Measurements from ENCODE around the gene AXIN2.
A peak's percentile ranks its signal among the peaks of the same experiment; 100 is the strongest.

AXIN2 gene

DNA sequence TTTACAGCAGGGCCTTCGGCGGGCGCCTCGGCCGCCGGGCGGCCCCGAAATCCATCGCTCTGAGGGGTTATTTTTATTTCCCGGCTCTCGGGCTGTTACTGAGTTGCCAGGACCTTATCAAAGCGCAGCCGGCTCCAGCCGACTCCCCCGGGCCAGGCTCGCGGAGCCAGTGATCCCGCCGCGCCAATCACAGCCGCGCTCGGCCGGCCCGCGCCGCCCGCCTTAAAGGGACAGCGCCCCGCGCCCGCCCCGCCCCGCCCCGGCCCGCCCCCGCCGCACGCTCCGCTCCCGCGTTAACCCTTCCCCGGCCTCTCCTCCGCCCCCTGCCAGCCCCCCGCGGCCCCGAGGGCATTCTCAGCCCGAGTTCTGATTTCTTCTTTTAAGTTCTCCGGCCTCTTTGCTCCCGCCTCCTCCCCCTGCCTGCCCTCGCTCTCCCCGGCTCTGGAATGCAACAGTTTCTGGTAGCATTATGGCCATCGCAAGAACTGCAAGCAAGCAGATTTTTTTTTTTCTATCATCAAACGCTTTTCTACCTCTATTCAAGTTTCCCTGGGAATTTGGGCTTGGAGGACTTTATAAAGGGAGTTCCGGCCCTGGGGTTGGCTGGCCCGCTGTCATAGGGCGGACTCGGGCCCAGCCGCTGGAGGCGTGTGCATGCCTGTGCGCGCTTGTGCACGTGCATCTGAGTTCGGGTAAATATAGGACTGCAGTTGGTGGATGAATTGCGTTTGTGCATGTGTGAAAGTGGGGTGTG is at the start of gene AXIN2:
AXIN2 (minus strand) TSS at position 197 of the 754 bp plus-strand sequence. CDS start 3,028 bp downstream, outside the sequence.
- peak; percentile 52 for DNase-seq

DNA sequence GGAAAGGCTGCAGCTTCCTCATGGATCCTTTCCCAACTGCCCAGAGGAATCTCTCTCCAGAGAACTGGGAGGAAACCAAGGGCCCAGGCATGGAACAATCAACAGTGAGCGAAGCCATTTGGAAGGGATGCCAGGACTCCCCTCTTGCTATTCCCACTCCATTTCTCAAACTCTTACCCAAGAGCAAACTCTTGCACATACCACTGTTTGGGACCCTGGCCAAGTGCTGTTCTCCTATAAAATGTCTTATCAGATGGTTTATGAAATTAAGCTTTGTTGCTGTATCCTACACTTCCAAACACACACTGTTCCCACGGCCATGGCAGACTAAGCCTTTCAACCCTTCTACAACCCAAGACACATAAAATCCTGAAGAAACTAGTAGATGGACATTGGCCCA is 48.3 kb upstream of the AXIN2 start:
- no peak for DNase-seq

GRCh38 chr17:65609286-65609685 is 47.8 kb upstream of the AXIN2 start:
- DNase-seq, result no peak

DNA sequence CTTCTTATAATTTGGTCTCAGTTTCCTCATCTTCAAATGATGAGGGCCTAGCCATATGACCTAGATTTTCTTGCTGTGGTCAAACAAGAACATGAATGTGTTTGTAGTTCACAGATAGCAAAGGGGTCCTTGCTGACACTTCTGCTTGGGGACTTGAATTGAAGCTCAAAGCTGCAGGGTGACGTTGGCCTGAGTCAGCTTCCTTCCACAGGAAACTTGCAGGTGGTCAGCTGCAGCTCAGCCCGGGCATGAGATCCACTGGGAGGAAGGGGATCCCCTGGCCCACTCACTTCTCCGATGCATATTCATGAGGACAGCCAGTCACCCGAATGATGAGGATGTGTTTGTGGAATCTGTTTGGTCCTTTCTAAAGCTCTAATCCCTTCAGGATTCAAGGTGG is 42.6 kb upstream of the AXIN2 start:
- DNase-seq, result no peak

GRCh38 chr17:65601881-65602280 is 40.4 kb upstream of the AXIN2 start:
- no peak for DNase-seq

- DNase-seq, result no peak
Measured at GRCh38 chr17:65601145-65601544, 39.7 kb upstream of the AXIN2 start.

DNA sequence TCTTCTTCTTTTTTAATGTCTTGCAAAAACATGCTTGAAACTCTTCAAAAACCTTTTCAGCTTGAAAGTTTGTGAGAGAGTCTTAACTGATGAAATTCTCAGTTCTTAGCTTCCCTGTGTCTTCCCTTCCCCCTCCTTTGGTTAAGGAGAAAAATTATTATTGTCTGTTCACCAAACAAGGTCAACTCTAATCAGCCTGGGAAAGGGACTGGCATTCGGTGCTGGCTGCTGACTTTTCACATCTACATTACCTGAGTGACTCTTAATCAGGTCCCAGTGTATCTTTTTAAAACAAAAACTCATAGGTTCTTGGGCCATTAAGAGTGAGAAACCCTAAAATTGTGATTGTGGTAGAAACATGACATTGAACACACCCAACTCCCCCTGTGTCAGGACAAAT is 39.1 kb upstream of the AXIN2 start:
- DNase-seq, result no peak

DNA sequence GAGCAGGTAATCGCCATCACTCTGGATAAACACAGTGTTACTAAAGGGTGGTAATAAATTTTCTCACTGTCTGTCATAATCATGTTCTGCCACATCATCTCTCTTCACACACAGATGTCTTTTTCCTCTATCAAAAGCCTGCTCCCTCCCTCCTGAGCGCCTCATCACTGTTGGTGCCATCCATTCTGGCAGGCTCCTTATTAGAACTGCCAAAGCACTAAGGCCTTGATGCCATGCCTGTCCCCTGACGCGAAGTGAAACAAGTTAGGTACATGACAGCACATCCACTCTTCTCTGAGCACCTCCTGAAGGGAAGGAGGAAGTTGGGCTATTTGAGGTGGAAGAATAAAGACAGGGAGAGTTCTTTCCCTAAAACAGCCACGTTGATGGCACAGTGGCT is 38.2 kb upstream of the AXIN2 start:
- DNase-seq, result no peak

GRCh38 chr17:65598746-65599145 is 37.3 kb upstream of the AXIN2 start:
- DNase-seq, result no peak

DNA sequence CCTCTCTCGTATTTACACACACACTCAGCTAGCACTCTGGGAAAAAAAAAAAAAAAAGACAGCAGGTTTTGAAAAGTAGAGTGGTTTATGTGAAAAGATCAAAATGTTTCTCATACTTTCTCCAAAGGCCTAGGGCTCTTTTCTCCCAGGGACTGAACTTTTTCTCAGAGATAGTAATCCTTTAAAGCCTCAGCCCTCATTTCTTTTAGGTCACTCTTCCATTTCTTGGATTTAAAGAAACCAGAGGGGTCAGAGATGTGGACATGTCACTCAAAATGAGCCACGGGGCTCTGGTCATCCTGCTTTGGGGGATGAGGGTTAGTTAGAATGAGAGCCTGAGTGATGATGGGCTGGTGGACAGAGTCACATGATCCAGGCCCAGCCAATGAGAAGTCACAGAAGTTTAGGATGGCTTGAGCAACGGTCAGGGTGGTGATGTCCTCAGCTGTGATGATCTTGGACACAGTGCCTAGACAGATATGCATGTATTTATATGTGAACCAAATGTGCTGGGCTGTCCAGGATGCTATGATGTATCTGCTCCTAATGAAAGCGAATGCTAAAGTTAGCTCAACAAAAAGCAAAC is 33.7 kb upstream of the AXIN2 start:
- DNase-seq, result no peak

GRCh38 chr17:65593855-65594845 is 32.7 kb upstream of the AXIN2 start:
- no peak for DNase-seq

DNA sequence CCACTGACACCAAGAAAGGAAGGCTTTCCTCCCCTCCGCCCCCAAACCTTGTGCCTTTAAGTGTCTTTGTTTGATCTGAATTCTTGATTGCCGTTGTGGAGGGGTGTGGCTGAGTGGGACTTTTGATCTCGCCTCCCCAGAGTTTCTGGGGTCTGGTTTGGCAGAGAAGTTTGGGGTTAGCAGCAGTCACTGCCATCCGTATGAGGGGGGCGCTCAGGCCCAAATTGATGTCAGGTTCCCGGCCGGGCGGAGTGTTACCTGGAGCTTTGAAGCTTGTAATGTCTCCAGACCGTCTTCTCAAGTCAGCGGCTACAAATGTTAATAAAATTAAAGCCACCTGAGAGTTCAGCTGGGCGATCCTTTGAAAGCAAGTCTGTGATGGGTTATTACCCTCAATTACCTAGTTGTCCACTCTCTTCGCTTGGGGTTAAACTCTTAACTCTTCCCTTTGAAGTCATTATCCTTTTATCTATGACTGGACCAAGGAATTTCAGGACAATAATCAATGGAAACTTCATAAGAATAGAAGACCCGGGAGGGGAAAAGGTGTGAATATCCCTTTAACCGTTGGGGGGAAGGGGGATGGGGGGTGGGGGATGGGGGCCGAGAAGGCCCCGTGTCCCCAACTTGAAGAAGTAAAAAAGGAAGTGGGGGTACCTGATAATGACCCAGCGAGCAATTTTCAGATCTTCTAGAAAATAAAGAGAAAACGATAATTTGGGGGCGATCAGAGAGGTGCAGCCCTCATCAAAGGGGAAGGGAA is 31.8 kb upstream of the AXIN2 start:
- no peak for DNase-seq

DNA sequence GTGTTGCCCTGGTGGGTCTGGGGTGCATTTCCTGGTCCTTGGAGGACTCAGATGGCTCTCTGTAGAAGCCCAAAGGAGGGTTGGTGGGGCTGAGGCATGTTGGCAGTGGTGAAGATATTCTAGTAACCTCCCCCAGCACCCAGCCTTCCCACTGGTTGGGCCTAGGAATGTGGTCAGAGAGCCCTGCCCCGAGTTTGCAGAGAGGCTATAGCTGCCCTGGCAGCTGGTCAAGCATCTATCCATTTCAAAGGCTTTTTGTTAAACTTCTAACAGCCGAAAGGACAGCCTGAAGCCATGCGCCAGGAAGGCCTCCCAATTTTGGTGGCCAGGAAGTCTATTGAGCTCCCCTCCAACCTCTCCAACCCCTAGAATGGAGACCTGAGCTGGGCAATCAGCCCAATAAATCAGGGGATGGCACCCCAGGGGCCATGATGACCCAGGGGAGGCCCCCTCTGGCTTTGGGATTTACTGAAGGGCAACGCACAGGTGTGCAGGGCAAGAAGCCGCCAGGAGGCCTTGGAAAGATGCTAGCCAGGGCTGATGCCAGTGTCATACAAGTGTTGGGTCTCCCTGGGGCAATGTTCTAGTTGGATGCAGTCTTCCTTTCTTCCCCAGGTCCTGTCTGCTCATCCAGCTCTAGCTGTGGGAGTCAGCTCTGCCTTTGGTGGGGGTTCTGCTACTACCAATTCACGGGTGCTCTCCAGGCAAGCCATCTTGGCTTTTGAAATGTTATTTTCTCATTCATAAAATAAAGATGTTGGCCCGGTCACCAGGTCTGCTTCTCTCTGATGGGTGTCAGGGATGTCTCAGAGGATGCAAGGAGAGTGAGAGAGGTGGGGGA is 30.9 kb upstream of the AXIN2 start:
- DNase-seq, result no peak

DNA sequence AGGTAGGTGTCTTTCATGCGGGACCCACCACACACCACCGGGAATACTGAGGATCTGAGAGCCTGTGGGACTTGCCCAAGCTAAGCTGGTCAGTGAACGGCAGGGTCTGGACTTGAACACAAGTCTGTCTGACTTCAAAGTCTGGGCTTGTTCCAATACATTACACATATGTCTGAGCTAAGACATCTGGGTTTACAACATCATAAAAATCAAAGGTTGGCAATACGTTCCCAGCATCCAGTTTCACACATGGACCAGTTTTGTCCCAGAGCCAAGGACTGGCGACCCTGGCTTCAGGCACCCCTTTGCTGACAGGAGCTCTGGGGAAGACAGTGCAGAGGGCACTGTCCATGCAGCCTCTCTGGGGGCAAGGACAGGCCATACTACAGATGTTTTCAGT is 27.9 kb upstream of the AXIN2 start:
- no peak for DNase-seq

GRCh38 chr17:65588181-65588808 is 26.8 kb upstream of the AXIN2 start:
- no peak for DNase-seq

GRCh38 chr17:65587534-65588180 is 26.2 kb upstream of the AXIN2 start:
- DNase-seq, result no peak

GRCh38 chr17:65586899-65587298 is 25.5 kb upstream of the AXIN2 start:
- DNase-seq, result no peak

DNA sequence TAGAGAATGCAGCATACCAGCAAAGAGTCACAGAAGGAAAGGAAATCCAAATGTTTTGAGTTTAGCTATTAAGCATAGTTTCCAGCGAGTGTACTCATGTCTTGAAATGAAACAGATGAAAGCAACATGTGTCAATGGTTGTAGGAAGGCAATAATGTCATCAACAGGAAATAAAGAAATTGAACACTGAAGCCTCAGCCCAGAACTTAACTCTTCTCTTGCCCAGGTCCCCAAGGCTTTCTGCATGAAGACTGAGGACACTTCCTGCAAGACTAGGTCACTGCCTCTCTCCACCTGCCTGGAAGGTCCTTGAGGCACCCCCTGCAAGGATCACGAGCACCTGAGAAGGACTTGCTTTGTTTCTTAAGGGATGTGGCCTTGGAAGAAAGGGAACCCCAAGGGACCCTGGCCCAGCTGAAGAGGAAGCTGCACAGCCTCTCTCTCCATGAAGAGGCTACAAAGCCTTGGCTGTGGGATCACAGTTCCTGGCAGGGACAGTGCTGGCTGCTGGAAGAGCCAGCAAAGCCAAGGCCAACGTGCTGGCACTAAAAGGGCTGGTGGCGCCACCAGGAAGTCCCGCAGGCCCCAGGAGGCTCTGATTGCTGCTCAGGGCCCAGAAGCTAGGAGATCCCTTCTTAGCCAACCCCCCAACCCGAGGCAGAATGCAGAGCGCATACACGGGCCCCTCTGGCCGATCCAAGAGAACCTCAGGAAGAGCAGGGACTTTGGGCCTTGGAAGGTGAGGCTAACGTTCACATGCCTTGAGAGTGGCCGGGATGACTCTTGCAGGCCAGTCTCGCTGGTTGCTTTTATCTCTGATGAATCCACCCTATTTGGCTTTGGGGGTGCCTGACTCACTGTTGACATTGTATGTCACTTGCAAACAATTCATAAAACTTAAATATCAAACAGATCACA is 23.4 kb upstream of the AXIN2 start:
- no peak for DNase-seq

- no peak for DNase-seq
Measured at GRCh38 chr17:65583921-65584603, 22.6 kb upstream of the AXIN2 start.
